Measurements from ENCODE around the gene ATP5ME. TPM values are rescaled to one million over a fixed set of nuclear protein-coding genes. Genes with fewer than 3 reads are reported as not detected.
A peak's percentile ranks its signal among the peaks of the same experiment; 100 is the strongest.

Gene ATP5ME
- total RNA-seq, 1 donor from 2014 or later: 95.1 TPM

GRCh38 chr4:680928-681645 lies 7.0 kb upstream of the ATP5ME start:
- Mint-ChIP-seq H3K9me3 (peaks cover 3% of the 10 kb centered on the region), H3K4me3 (peak overlapping the region; percentile 72), H3K27ac (no peak overlapping the region), H3K4me1 (peaks cover 6% of the 10 kb centered on the region), H3K27me3 (ENCODE audit: insufficient read depth, low read depth) (peaks cover 6% of the 10 kb centered on the region), H3K36me3 (no peaks in the 10 kb centered on the region)
- peak overlapping the region; percentile 61 for H3K4me3 ChIP-seq
- no peak for TF ChIP-seq CTCF (IDR thresholded peaks at IDR 0.05)
- TF ChIP-seq EZH2 (IDR thresholded peaks at IDR 0.05): no peak
- H3K27me3 ChIP-seq: peaks cover 10% of the 10 kb centered on the region
- no peaks in the 10 kb centered on the region for H3K36me3 ChIP-seq
- H3K27ac ChIP-seq: no peak overlapping the region
- peak overlapping the region; percentile 99 for H3K4me2 ChIP-seq
- peaks cover 4% of the 10 kb centered on the region for H3F3A ChIP-seq (ENCODE audit: low read depth)
- H3K9me3 ChIP-seq (ENCODE audit: low read depth): no peaks in the 10 kb centered on the region
- peaks cover 8% of the 10 kb centered on the region for H3K4me1 ChIP-seq
- H4K20me1 ChIP-seq (ENCODE audit: low read depth): no peaks in the 10 kb centered on the region
- H2AFZ ChIP-seq (replicated peaks): peak overlapping the region; percentile 79
- H3K9ac ChIP-seq: no peak overlapping the region
- H3K79me2 ChIP-seq (ENCODE audit: low read depth): no peaks in the 10 kb centered on the region
- DNase-seq (ENCODE audit: low spot score): peak; percentile 80

- H3K27me3 Mint-ChIP-seq (ENCODE audit: insufficient read depth, low read depth): peaks cover 6% of the 10 kb centered on the region
- H3K9ac ChIP-seq: no peak overlapping the region
- peaks cover 3% of the 10 kb centered on the region for H3K9me3 Mint-ChIP-seq
- DNase-seq (ENCODE audit: low spot score): no peak
- peaks cover 4% of the 10 kb centered on the region for H3F3A ChIP-seq (ENCODE audit: low read depth)
- TF ChIP-seq EZH2 (IDR thresholded peaks at IDR 0.05) (no peak), EZH2phosphoT487 (IDR thresholded peaks at IDR 0.05) (no peak), CTCF (IDR thresholded peaks at IDR 0.05) (no peak)
- peak overlapping the region; percentile 61 for H3K4me3 ChIP-seq
- H3K4me2 ChIP-seq: peak overlapping the region; percentile 99
- peaks cover 10% of the 10 kb centered on the region for H3K27me3 ChIP-seq
- no peaks in the 10 kb centered on the region for H4K20me1 ChIP-seq (ENCODE audit: low read depth)
- H3K27ac Mint-ChIP-seq: no peak overlapping the region
- peaks cover 8% of the 10 kb centered on the region for H3K4me1 ChIP-seq
- H3K79me2 ChIP-seq (ENCODE audit: low read depth): no peaks in the 10 kb centered on the region
- H3K36me3 ChIP-seq: no peaks in the 10 kb centered on the region
- peak overlapping the region; percentile 72 for H3K4me3 Mint-ChIP-seq
- peaks cover 6% of the 10 kb centered on the region for H3K4me1 Mint-ChIP-seq
- no peak overlapping the region for H3K27ac ChIP-seq
- H2AFZ ChIP-seq (replicated peaks): peak overlapping the region; percentile 79
- H3K9me3 ChIP-seq (ENCODE audit: low read depth): no peaks in the 10 kb centered on the region
- H3K36me3 Mint-ChIP-seq: no peaks in the 10 kb centered on the region
Observed at GRCh38 chr4:680551-680927, 6.5 kb upstream of the ATP5ME start.

- no peaks in the 10 kb centered on the region for H3K79me2 ChIP-seq (ENCODE audit: low read depth)
- no peak for TF ChIP-seq CTCF (IDR thresholded peaks at IDR 0.05)
- no peak overlapping the region for H3K9ac ChIP-seq
- Mint-ChIP-seq H3K36me3 (no peaks in the 10 kb centered on the region), H3K27ac (no peak overlapping the region), H3K4me1 (peaks cover 4% of the 10 kb centered on the region), H3K4me3 (peak overlapping the region; percentile 72), H3K9me3 (peaks cover 1% of the 10 kb centered on the region), H3K27me3 (ENCODE audit: insufficient read depth, low read depth) (peaks cover 4% of the 10 kb centered on the region)
- H3K27me3 ChIP-seq: peaks cover 10% of the 10 kb centered on the region
- H3K36me3 ChIP-seq: no peaks in the 10 kb centered on the region
- H3K9me3 ChIP-seq (ENCODE audit: low read depth): no peaks in the 10 kb centered on the region
- DNase-seq (ENCODE audit: low spot score): no peak
- H3K4me3 ChIP-seq: no peak overlapping the region
- H4K20me1 ChIP-seq (ENCODE audit: low read depth): no peaks in the 10 kb centered on the region
- peak overlapping the region; percentile 99 for H3K4me2 ChIP-seq
- peaks cover 4% of the 10 kb centered on the region for H3F3A ChIP-seq (ENCODE audit: low read depth)
- H2AFZ ChIP-seq (replicated peaks): no peak overlapping the region
- H3K27ac ChIP-seq: no peak overlapping the region
- H3K4me1 ChIP-seq: peaks cover 8% of the 10 kb centered on the region
Observed at GRCh38 chr4:680091-680490, 6.0 kb upstream of the ATP5ME start.
